Measurements from ENCODE around the gene C1QL2. TPM values are rescaled to one million over a fixed set of nuclear protein-coding genes. Genes with fewer than 3 reads are reported as not detected.

C1QL2 gene
- total and polyA plus RNA-seq, 8 donors, result not detected

- Histone ChIP-seq H3K27ac (no peak overlapping the region), H3K27me3 (peaks cover 0 to 78% (median 11%) of the 10 kb centered on the region in 3 donors), H3K4me3 (no peak overlapping the region), H3K9me3 (no peaks in the 10 kb centered on the region), H3K36me3 (no peaks in the 10 kb centered on the region), H3K4me1 (no peaks in the 10 kb centered on the region)
- no peak for DNase-seq
- intact Hi-C loops (cut with DNase I; ENCODE audit: low total_unique reads), result no loop called here
- 65 to 79% (median 69%) methylated on average over 9 to 11 of the region's 11 CpGs for WGBS, 5 donors
- no peak for TF ChIP-seq POLR2A (IDR thresholded peaks at IDR 0.05)
- TF ChIP-seq POLR2AphosphoS5 (IDR thresholded peaks at IDR 0.05), result no peak
- no peak for TF ChIP-seq EP300 (IDR thresholded peaks at IDR 0.05)
- TF ChIP-seq CTCF (IDR thresholded peaks at IDR 0.05), result no peak
Measured at GRCh38 chr2:119147776-119148715, 10.5 kb downstream of the C1QL2 start.

- Histone ChIP-seq H3K27me3 (peaks cover 0 to 57% (median 0%) of the 10 kb centered on the region in 3 donors), H3K4me1 (peaks cover 0 to 4% (median 0%) of the 10 kb centered on the region in 4 donors), H3K27ac (no peak overlapping the region), H3K4me3 (no peak overlapping the region), H3K36me3 (no peaks in the 10 kb centered on the region), H3K9me3 (no peaks in the 10 kb centered on the region)
- TF ChIP-seq POLR2A (IDR thresholded peaks at IDR 0.05) (no peak), CTCF (IDR thresholded peaks at IDR 0.05) (no peak), EP300 (IDR thresholded peaks at IDR 0.05) (no peak)
- DNase-seq, result no peak
- intact Hi-C loops (cut with DNase I; ENCODE audit: low total_unique reads), result no loop called here
- WGBS, 5 donors, result 80 to 95% (median 89%) methylated on average over 5 of the region's 5 CpGs
Measured at GRCh38 chr2:119144806-119145205, 13.7 kb downstream of the C1QL2 start.

- H3K27ac ChIP-seq, result no peak overlapping the region
- H3K9me3 ChIP-seq, result no peaks in the 10 kb centered on the region
- no peak overlapping the region for H3K4me3 ChIP-seq
- no peaks in the 10 kb centered on the region for H3K36me3 ChIP-seq
- intact Hi-C loops (cut with DNase I; ENCODE audit: low total_unique reads), result no loop called here
- H3K27me3 ChIP-seq, result peaks cover 0 to 55% (median 0%) of the 10 kb centered on the region in 3 donors
- no peak for TF ChIP-seq CTCF (IDR thresholded peaks at IDR 0.05)
- TF ChIP-seq EP300 (IDR thresholded peaks at IDR 0.05), result no peak
- TF ChIP-seq POLR2A (IDR thresholded peaks at IDR 0.05), result no peak
- DNase-seq, result peak in 1 of 2 donors; percentile 58
- WGBS, 5 donors, result 23 to 48% (median 35%) methylated on average over 11 of the region's 11 CpGs
- peaks cover 0 to 4% (median 0%) of the 10 kb centered on the region in 4 donors for H3K4me1 ChIP-seq
Measured at GRCh38 chr2:119142824-119143223, 15.7 kb downstream of the C1QL2 start.

GRCh38 chr2:119137502-119137901 is 21.0 kb downstream of the C1QL2 start:
- H3K27me3 ChIP-seq, result peaks cover 0 to 73% (median 0%) of the 10 kb centered on the region in 3 donors
- peaks cover 0 to 1% (median 0%) of the 10 kb centered on the region in 4 donors for H3K4me1 ChIP-seq
- intact Hi-C loops (cut with DNase I; ENCODE audit: low total_unique reads), result no loop called here
- H3K4me3 ChIP-seq, result no peak overlapping the region
- H3K9me3 ChIP-seq, result peaks cover 0 to 10% (median 4%) of the 10 kb centered on the region in 4 donors
- TF ChIP-seq POLR2AphosphoS5 (IDR thresholded peaks at IDR 0.05) (no peak), POLR2A (IDR thresholded peaks at IDR 0.05) (no peak), EP300 (IDR thresholded peaks at IDR 0.05) (no peak), CTCF (IDR thresholded peaks at IDR 0.05) (no peak)
- no peak overlapping the region for H3K27ac ChIP-seq
- DNase-seq, result no peak
- WGBS, 5 donors, result 61 to 74% (median 70%) methylated on average over 9 to 11 of the region's 11 CpGs
- H3K36me3 ChIP-seq, result no peaks in the 10 kb centered on the region
